Activated naive CD4-positive, alpha-beta T cell treated with Interleukin-2 at 50 U/mL for 16 hours (primary cell): ENCODE data around the gene CMIP.
A peak's percentile ranks its signal among the peaks of the same experiment; 100 is the strongest.

Experiments
- DNase-seq: peaks from one replicate; pipeline ENCODE4 v3.0.0-alpha.2; 2020

CMIP gene

DNA sequence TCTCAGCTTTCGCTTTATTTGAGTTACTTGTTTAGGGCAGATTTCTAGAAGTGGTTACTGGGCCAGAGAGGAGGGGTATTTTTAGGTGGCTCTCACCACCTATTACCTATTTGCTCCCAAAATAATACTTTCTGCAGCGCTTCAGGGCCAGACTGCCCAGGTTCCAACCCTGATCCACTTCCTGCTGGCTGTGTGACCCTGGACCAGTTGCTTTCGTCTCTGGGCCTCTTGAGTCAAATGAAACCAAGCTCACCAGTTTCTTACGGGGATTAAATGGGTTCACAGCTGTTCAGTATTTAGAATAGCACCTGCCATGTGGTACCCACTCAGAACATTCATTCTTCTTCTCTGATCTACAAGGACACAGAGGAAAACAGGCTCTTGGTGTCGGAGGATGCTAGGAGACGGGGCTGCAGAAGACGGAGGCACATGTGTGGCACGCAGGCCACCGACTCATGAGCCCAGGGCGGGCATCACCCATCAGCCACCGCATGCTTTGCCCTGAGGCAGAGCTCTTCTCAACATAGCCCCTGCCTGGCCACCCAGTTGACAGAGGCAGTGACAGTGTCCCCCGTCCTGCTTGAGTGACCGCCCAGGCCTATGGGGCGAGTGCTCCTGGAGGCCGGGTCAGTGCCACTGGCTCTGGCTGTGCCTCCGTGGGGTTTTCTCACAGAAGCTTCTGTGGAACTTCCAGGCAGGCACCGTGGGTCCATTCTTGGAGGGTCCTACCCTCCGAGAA is 185.5 kb downstream of the CMIP start:
- DNase-seq, result no peak

DNA sequence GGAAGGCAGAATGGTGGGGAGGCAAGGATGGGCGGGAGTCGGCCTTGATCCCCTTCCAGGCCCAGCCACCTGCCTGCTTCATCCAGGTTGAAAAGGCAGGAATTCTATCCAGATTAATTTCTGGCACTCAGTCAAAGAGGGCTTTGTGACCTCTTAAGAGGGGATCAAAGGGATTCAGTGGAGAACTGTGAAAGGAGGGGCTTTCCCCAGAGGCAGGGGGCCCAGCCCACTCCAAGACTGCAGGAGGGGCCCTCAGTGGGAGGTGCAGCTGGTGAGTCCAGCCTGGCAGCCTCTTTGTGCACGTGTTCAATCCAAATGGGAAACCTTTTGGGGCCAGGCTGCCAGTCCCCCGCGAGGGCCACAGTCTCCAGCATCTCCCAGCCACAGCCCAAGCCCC is 186.0 kb downstream of the CMIP start:
- no peak for DNase-seq

DNA sequence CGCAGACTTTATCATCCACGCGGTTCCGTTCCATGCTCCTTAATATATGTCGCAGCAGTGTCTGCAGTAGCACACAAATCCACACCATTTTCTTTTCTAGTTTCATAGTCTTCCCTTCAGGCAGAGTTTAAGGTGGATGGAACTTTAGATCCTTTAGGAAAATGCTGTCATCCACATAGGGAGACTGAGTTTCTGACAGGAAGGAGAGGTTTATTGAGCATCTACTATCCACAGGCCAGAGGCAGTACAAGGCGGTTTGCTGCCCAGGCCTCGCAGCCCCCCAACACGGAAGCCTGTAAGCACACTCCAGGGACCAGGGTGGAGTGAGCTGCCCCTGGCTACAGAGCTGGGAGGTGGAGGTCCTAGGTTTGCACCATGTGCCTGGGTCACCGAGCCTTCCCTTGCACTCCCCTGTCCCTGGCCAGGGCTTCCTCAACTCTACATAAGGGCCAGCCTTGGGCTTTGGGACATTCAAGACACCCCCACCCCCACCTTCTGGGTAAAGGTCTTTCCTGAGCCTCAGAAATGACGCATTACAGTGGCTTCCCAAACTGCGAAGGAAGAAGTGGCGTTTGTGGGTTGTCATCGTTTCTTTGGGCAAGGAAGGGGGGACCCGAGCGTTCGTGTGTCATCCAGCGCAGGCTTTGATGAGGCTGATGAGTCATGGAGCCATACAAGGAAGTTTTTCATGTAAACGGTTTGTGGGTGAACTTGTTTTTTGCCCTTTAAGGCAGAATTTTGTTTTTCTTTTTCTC is 188.0 kb downstream of the CMIP start:
- DNase-seq, result peak; percentile 79

DNA sequence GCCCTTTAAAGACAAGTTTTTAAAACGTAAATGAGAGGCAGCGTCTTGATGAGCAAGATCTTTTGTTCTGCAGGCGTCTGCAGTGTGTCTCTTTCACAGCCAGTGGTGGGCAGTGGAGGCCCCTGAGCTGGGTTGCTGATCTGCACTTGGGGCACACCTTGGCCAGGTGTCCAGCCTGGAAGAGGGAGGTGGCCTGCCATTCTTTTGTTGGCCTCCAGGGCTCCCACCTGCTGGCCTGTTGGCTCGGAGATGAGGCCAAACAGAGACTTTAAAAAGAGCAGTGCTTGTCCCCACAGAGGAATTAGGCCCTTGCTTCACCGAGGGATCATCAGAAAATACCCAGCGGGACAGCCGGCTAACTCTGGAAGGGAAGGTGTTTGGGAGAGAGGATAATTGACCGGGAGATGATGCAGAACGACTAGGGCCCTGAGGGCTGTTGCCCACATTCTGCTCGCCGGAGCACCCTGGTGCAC is 188.6 kb downstream of the CMIP start:
- DNase-seq, result no peak

DNA sequence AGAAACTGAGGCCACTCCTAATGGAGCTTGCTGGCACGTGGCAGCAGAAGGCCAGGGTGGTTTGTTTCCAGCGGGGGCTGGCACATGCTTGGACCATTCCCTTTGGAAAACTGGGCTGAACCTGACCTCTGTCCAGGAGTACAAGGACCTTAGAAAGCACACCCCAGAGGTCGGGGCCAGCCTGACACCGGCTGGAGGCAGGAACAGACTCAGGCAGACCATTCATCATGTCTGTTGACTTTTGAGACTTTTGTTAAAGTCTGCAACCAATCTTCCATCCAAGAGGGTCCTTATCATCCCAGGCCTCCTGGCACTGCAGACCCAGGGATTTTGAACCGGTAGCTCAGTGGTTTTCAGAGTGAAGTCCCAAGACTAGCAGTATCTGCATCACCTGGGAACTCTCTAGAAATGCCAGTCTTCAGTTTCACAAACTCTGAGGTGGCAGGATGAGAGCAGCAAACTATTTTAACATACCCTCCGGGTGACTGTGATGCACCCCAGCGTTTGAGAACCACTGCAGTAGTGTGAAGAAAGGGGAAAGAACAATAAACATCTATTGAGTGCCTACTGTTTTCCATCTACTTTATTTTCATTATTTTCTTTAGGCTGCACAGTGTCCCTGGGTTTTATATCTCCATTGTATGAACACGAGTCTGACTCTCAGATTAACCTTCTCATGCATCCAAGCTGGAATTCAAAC is 189.2 kb downstream of the CMIP start:
- DNase-seq, result no peak

DNA sequence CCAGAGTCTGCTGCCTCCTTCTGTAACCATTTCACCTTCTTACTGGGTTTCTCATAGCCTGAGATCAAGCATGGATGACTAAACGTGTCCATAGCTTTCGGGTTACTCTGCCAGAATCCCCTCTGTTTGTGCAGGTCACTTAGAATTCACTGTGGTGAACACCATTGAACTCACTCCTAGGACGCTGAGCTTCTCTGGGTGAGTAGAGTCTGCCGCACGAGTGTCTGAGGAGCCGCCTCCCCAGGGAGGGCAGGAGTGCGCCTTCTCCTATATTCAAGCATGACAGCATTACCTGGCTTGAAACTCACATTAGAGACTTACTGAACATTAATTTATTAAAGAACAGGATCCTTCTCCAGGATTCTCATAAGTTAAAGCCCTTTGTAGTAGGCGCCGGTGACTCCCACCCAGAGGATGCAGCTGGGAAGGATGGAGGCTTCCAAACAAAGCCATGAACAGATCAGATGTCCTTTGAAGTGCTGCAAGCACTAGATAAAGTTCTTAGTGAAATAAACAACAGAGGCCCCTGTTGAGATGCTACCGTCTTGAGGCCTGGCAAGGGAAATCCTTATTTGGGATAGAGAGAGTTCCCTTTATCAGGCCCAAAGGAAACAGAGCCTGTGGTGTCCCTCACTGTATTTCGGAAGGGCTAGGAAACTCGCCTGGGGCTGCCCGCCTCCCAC is 189.9 kb downstream of the CMIP start:
- no peak for DNase-seq

DNA sequence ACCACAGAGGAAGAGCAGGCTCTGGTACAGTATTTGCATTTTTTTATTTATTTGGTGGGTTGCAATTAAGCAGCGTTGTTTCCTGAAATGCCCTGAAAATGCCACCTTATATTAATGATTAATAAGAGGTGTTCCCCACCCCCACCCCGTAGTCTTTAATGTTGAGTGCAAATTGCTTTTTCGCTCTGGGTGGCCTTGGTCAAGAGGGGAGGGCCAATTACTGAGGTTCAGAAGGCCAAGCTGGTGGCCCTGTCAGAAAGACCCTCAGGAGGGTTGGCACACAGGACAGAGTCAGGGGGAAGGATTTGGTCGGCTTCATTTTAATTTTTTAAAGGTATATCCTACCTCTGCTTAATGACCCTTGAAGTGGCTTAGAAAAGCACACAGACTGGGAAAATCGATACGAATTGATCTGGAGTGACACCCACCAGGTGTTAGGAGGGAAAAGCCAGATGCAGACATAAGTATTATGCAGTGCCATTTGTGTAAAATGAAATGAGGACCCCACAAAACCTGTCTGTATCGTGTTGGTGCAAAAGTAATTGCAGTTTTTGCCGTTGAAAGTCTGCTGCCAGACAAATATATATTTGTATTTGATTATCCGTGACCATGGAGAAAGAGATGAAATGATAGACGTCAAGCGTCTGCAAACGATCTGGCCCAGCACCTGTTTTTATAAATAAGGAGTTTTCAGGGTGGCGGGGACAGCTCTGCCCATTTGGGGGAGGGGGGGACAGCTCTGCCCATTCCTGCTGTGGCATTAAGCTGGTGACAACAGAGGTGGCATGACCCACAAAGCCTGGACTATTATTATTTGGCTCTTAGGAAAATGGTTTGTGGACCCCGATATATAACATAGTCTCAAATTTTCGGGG is 190.7 kb downstream of the CMIP start:
- no peak for DNase-seq

DNA sequence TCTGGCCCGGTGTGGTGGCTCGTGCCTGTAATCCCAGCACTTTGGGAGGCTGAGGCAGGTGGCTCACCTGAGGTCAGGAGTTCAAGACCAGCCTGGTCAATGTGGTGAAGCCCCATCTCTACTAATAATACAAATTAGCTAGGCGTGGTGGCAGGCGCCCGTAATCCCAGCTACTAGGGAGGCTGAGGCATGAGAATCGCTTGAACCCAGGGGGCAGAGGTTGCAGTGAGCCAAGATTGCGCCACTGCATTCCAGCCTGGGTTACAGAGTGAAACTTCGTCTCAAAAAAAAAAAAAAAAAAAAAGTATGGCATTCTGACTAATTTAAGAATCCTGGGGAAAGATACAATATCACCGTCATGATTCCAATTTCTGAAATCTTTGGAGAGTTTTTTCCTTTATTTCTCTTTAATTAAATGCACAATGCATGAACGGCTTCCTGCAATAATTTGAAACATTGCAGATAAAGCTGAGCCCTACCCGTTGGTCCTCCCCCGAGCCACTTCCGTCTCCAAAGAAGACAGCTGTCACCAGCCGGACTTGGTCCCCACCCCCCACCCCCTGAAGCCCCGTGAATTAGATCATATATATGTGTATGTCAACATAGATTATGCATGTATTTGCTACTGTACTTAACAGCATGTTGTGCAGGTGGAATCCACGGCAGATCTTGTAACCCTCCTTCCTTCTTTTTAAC is 191.8 kb downstream of the CMIP start:
- no peak for DNase-seq

DNA sequence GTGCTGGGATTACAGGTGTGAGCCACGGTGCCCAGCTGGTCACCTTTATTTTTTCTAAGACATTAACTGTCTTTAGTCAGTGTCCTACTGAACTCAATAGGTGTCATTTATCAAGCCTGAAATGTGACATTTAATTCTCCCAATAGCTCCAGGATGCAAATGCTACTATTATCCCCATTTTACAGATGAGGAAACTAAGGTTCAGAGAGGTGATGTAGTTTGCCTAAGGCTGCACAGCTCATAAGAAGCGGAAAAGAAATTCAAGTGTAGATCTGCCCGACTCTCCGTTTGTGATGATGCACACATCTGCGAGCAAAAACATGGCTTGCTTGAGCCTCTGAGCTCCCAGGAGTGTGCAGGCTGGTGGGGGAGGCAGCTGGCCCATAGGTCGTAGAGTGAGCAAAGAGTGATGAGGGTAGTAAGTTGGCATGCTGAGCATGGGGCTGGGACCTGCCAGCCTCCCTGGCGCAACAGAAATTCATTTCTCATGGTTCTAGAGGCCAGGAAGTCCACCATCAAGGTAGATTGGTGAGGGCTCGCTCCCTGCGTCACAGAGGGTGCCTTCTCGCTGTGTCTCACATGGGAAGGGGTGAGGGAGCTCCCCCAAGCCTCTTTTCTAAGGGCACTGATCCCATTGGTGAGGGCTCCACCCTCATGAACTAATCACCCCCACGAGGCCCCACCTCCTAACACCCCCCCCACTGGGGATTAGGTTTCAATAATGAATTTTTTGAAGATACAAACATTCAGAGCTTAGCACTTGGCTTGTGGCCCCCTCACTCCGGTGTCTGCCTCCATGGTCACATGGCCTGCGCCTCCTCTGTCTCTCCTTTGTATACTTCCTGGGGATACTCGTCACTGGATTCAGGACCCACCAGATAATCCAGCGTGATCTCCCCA is 193.0 kb downstream of the CMIP start:
- no peak for DNase-seq

DNA sequence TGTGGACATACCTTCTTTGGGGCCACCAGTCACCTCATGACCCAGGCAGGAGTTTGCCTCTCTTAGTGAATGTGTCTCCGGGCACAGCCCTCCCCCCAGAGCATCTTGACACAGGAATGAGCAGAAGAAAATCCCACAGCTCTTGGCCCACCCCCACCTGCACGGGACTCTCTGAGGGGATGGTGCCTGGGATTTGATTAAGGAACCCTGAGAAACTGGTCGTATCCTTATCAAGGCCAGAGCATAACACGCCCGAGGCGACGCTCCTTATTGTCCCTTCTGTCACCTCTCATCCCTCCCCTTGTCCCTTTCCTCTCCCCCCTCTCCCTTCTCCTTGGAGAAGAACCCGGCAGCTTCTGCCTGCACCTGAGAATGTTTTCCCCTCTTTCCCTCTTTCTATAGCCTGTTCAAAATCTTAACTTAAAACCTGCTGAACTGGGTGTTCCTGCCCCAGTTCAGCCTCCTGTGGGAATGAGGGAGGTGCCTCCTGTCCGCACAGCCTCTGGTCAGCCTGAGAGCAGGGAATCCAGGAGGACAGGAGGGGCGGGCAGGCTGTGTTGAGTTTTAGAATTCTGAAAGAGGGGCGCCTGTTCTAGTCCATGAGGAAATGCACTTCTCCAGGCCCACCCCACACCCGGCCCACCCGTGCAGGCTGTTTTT is 193.8 kb downstream of the CMIP start:
- DNase-seq, result no peak

DNA sequence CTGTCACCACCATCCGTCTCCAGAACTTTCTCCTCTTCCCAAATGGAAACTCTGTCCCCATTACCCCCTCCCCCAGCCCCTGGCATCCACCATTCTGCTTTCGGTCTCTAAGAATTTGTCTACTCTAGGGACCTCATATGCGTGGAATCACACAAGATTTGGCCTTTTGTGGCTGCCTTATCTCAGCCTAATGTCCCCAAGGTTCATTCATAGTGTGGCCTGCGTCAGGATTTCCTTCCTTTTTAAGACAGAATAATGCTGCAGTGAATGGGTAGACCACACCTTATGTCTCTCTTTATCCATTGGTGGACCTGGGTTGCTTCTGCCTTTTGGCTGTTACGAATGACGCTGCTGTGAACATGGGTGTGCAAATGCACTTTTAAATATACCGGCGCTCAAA is 194.7 kb downstream of the CMIP start:
- DNase-seq, result no peak

DNA sequence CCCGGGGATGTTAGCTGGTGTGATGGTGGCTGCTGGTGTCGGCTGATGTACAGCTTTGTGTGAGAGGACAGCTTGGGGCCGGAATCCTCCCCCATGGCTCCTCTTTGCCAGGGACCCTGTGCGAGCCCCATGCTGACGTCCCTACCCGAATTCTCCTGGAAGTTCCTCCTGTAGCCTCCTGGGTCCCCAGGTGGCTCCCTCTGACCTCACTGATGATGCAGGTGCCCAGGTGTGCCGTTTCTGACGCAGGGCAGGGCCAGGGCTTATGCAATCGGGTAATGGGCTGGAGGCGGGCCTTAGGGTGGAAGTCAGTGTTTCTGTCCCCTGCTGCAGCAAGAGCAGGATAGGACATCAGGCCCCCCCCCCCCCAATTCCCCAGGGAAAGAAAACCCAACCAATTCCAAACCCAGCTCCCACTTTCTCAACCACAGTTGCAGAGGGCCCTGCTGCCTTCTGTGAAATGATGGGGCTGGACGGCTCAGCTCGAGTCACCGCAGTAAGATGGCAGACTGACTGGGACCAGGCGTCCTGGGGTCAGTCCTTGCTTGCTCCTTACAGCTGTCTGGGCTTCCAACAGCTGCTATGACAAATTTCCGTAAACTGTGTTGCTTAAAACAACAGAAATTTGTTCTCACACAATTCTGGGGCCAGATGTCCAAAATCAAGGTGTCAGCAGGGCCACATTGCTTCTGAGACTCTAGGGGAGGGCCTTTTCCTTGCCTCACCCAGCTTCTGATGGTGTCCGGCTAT is 195.5 kb downstream of the CMIP start:
- DNase-seq, result no peak

DNA sequence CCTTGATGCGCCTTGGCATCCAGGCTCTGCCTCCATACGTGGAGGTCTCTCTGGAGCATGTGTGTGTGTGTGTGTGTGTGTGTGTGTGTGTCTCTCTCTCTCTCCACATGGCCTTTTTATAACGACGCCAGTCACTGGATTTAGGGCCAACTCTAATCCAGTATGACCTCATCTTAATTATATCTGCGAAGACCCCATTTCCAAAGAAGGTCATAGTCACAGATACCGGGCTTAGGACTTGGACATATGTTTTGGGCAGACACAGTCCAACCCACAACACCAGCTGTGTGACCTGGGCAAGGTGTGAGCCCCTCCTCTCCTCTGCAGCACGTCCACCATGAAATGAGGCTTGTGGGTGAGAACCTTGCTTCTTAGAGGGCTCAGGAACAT is 196.1 kb downstream of the CMIP start:
- DNase-seq, result no peak

DNA sequence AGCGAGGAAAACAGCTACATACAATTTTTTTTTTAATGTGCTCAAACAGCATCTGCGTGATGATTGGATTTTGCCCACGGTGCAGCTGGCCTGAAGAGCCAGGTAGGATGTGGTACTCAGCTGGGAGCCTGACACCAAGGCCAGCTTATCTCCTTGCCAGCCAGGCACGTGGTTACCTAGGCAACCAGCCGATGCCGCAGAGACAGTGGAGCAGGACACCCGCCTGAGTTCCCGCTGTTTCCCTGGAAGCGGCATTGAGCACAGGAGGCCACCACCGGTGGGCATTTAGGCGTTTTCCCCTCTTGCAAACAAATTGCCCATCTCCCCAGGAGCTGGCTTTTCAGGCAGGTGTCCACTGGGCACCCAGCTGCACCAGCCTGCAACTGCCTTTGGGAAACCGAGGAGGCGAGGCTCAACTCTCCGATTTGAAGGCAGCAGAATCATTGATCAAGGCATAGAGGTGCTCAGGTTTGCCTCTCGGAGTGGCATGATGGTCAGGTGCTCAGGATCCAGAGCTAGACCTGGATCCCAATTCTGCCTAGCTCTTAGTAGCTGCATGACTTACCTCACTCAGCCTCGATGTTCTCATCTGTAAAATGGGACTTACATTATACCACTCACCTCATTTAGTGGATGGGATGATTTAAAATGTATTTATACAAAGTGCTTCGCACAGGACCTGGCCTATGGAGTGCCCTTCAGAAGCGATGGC is 196.9 kb downstream of the CMIP start:
- DNase-seq, result no peak

DNA sequence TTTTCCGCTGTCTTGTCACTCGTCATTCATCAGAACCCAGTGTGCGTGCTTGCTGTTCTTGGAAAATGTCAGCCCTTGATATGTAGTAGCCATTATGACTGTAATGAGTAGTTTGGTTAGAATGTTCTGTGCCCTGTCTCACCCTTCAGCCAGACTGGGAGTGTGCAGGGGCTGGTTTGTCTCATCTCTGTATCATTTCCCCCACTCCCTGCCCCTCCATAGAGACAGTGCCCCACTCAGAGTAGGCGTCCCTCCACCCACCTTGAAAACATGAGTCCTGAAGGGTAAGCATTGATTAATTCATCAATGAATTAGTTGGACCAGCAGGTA is 197.5 kb downstream of the CMIP start:
- DNase-seq, result no peak

DNA sequence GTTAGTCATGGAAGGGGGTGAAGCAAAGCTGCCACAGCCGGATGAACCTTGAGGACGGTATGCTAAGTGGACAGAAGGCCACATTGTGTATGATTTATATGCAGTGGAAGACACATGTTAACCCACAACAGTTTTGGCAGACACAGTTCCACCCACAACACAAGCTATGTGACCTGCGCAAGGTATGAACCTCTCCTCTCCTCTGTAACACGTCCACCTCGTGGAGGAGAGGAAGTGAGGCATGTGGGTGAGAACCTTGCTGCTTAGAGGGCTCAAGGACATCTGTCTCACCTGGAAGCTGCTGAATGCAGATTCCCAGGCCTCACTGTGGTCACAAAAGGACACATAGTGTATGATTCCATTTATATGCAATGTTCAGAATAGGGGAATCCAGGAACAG is 198.3 kb downstream of the CMIP start:
- DNase-seq, result no peak

DNA sequence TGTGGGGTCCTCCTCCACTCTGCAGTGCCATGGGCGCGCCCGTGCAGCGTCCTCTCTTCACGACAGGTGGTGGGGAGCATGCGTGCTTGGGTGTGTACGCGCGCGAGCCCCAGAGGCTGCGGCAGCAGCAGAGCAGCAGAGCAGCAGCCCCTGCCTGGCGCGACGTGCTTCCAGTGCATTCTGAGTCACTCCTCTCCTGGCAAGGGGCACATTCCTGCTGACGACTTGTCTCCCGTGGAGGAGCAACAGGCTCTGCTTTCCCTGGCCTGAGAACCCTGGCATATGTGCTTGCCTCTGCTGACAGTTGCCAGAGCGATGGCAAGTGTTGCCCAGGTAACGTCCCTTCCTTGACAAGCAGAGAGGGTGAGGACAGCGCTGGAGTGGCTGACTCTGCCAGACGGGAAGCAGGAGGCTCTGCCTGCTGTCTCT is 200.7 kb downstream of the CMIP start:
- DNase-seq, result no peak

DNA sequence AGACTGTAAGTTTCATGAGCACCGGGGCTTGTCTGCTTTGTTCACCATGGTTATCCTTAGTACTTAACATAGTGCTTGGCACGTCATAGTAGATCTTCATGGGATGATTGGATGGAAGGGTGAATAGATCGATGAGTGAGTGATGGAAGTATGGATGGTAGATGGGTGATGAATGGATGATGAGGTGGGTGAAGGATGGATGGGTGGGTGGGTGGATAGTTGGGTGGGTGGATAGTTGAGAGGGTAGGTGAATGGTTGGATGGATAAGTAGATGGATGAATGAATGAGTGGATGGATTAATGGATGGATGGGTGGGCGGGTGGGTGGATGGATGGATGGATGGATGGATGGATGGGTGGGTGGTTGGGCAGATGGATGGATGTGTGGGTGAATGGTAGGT is 201.3 kb downstream of the CMIP start:
- no peak for DNase-seq

DNA sequence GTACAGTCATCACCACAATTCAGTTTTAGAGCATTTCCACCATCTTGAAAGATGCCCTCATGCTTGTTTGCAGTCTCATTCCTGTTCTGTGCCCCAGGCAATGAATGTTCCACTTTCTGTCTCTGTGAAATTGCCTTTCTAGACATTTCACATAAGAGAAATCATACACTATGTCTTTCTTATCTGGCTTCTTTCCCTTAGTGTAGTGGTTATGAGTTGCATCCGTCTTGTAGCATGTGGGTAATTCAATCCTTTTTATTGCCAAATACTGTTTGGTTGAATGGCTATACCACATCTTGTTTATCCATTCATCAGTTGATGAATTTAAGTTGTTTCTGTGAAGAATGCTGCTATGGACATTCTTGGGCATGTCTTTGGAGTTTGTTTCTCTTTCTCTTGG is 202.0 kb downstream of the CMIP start:
- no peak for DNase-seq
